ENCODE data around the gene TASP1. TPM values are rescaled to one million over a fixed set of nuclear protein-coding genes. Genes with fewer than 3 reads are reported as not detected.

Gene TASP1
- total RNA-seq, 1 experiment from 2014 or later: 9.5 TPM

DNA sequence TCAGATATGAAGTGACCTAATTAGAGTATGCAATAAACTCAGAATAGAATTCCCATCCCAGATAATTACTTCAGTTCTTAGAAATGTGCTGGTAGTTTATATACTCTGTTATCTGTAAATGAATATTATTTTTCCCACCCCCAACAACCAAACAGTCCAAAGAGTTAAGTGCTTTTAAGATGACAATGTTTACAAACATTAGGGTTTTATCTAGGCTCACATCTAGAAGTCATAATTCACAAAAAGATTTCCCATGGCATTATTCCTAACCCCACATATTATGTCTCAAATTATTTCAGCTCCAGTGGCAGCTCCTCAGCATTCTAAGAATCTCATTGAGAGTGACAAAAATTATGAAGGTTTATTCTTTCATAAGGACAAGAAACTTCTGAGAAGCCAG, 120.9 kb downstream of the TASP1 start:
- H3K27ac Mint-ChIP-seq: no peak overlapping the region
- H3K27me3 ChIP-seq (ENCODE audit: insufficient read depth, low read length): no peaks in the 10 kb centered on the region
- H3K4me1 ChIP-seq (ENCODE audit: insufficient read depth, low read length): no peaks in the 10 kb centered on the region
- H3K56ac ChIP-seq (ENCODE audit: insufficient read length, low read depth, low read length): no peak overlapping the region
- H3K4me3 Mint-ChIP-seq: no peak overlapping the region
- no peaks in the 10 kb centered on the region for H3K27me3 Mint-ChIP-seq (ENCODE audit: low read depth)
- H3K4me1 Mint-ChIP-seq: peaks cover 4% of the 10 kb centered on the region in 2 experiments; a peak in 3 of 4 replicates
- no peak overlapping the region for H3K14ac ChIP-seq (ENCODE audit: insufficient read depth, low read length)
- no peak for DNase-seq
- no peaks in the 10 kb centered on the region for H3K9me3 ChIP-seq (ENCODE audit: control insufficient read depth, low read depth, low read length)
- no peak overlapping the region for H2AFZ ChIP-seq (ENCODE audit: low read length)
- H3K9ac ChIP-seq (ENCODE audit: extremely low read depth, insufficient read length, low read length): no peak overlapping the region
- no peak overlapping the region for H3K18ac ChIP-seq (ENCODE audit: insufficient read length, low read depth, low read length)
- H4K8ac ChIP-seq (replicated peaks; ENCODE audit: insufficient read length, low read depth, low read length): no peak overlapping the region
- no peak overlapping the region for H3K23ac ChIP-seq (ENCODE audit: insufficient read length, low read depth, low read length)
- no peak overlapping the region for H2BK5ac ChIP-seq (ENCODE audit: insufficient read length, low read length)
- no peak overlapping the region for H3T11ph ChIP-seq (ENCODE audit: low read length)
- H2BK120ac ChIP-seq (ENCODE audit: low read depth, low read length, poor library complexity, severe bottlenecking): no peak overlapping the region
- H2BK20ac ChIP-seq (ENCODE audit: low read depth, low read length, poor library complexity, severe bottlenecking): no peak overlapping the region
- H3K79me1 ChIP-seq (ENCODE audit: insufficient read depth, low read depth, low read length, poor library complexity, severe bottlenecking): no peaks in the 10 kb centered on the region
- no peaks in the 10 kb centered on the region for H3K79me2 ChIP-seq (ENCODE audit: insufficient read depth, low read length)
- H2AK5ac ChIP-seq (ENCODE audit: insufficient read length, low read length): no peak overlapping the region
- H2BK12ac ChIP-seq (ENCODE audit: insufficient read length, low read depth, low read length): no peak overlapping the region
- no peaks in the 10 kb centered on the region for H3K23me2 ChIP-seq (ENCODE audit: insufficient read length, low read depth, low read length, poor library complexity, severe bottlenecking)
- H4K91ac ChIP-seq (ENCODE audit: insufficient read length, low read depth, low read length): no peak overlapping the region
- no peak overlapping the region for H3K4ac ChIP-seq (ENCODE audit: low read depth, low read length)
- no peaks in the 10 kb centered on the region for H4K20me1 ChIP-seq (ENCODE audit: control insufficient read depth, insufficient read depth, insufficient read length)
- no peak overlapping the region for H4K5ac ChIP-seq (ENCODE audit: insufficient read length, low read depth, low read length)
- no peak overlapping the region for H3K27ac ChIP-seq (ENCODE audit: insufficient read length, low read depth, low read length)
- H3K9me3 Mint-ChIP-seq: peaks cover 0 to 5% of the 10 kb centered on the region in 2 experiments; a peak in 3 of 5 replicates
- H2BK15ac ChIP-seq (ENCODE audit: low read depth, low read length): no peak overlapping the region
- TF ChIP-seq, protein P1, sequence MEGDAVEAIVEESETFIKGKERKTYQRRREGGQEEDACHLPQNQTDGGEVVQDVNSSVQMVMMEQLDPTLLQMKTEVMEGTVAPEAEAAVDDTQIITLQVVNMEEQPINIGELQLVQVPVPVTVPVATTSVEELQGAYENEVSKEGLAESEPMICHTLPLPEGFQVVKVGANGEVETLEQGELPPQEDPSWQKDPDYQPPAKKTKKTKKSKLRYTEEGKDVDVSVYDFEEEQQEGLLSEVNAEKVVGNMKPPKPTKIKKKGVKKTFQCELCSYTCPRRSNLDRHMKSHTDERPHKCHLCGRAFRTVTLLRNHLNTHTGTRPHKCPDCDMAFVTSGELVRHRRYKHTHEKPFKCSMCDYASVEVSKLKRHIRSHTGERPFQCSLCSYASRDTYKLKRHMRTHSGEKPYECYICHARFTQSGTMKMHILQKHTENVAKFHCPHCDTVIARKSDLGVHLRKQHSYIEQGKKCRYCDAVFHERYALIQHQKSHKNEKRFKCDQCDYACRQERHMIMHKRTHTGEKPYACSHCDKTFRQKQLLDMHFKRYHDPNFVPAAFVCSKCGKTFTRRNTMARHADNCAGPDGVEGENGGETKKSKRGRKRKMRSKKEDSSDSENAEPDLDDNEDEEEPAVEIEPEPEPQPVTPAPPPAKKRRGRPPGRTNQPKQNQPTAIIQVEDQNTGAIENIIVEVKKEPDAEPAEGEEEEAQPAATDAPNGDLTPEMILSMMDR (conservative IDR thresholded peaks at IDR 0.05): no peak
- H3K36me3 Mint-ChIP-seq (ENCODE audit: insufficient read depth in 1 of 3, low read depth in 3 of 3): peaks cover 10 to 17% (median 14%) of the 10 kb centered on the region in 3 experiments
- H3K4me2 ChIP-seq (ENCODE audit: insufficient read depth, insufficient read length, low read length): no peak overlapping the region

All from H9 (cell line).